ENCODE results near the gene RITA1.

- peak in 2 of 6 experiments; percentile 5 to 6 for TF ChIP-seq CTCF (IDR thresholded peaks at IDR 0.05)
- TF ChIP-seq POLR2A (IDR thresholded peaks at IDR 0.05) = peak in 1 of 2 donors; percentile 56
Measured at GRCh38 chr12:113232840-113233585, 47.5 kb downstream of the RITA1 start.

All from adrenal gland (tissue), 5 donors.